BLaER1 treated with 17β-estradiol and CSF1 and Interleukin-3, amounts not matched to agents 10 nM and 100 nM (cell line): ENCODE data around the gene FNTB.
A peak's percentile ranks its signal among the peaks of the same experiment; 100 is the strongest.

Experiments used
- H3K27ac ChIP-seq, 11 experiments: shearing (Covaris generic); formaldehyde crosslinking; 2 replicates each; pipeline ENCODE4 v1.8.1; 2022
- H3K27me3 ChIP-seq, 11 experiments: shearing (Covaris generic); formaldehyde crosslinking; 2 replicates each; pipeline ENCODE4 v1.8.1; 2022
- H3K36me3 ChIP-seq, 11 experiments: shearing (Covaris generic); formaldehyde crosslinking; 2 replicates each; pipeline ENCODE4 v1.8.1; 2022
- H3K4me1 ChIP-seq, 10 experiments: shearing (Covaris generic); formaldehyde crosslinking; 2 replicates each; pipeline ENCODE4 v1.8.1; 2022
- H3K4me2 ChIP-seq, 11 experiments: shearing (Covaris generic); formaldehyde crosslinking; 2 replicates each; pipeline ENCODE4 v1.8.1; 2022
- H3K4me3 ChIP-seq, 10 experiments: shearing (Covaris generic); formaldehyde crosslinking; 2 replicates each; pipeline ENCODE4 v1.8.1; 2022
- H3K9ac ChIP-seq, 11 experiments: shearing (Covaris generic); formaldehyde crosslinking; 2 replicates each; pipeline ENCODE4 v1.8.1; 2022
- H3K9me3 ChIP-seq, 11 experiments: shearing (Covaris generic); formaldehyde crosslinking; replicated peaks in 1 of 11; 2 replicates each; pipeline ENCODE4 v1.8.1; 2022
- H4K20me1 ChIP-seq, 11 experiments: shearing (Covaris generic); formaldehyde crosslinking; 2 replicates each; pipeline ENCODE4 v1.8.1; 2022
- Cebpa-rat ChIP-seq, 11 experiments: shearing (Covaris generic); IDR thresholded peaks; 2 replicates each; pipeline ENCODE4 v1.8.1; 2022

The FNTB gene

DNA sequence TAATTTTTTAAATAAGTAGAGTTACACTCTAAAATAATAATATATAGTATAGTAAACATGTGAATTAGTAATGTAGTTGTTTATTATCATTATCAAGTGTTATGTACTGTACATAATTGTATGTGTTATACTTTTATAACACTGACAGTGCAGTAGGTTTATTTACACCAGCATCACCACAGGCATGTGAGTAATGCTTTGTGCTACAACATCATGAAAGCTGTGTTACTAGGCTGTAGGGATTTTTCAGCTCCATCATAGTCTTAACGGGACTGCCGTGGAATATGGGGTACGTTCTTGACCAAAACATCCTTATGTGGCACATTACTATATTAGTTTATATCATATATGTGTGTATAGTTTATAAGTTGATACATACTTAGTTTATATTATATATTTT is 8.6 kb downstream of the FNTB start:
- H3K27ac ChIP-seq = no peak overlapping the region
- no peak for TF ChIP-seq Cebpa-rat (IDR thresholded peaks at IDR 0.05)
- no peak overlapping the region for H3K9ac ChIP-seq

DNA sequence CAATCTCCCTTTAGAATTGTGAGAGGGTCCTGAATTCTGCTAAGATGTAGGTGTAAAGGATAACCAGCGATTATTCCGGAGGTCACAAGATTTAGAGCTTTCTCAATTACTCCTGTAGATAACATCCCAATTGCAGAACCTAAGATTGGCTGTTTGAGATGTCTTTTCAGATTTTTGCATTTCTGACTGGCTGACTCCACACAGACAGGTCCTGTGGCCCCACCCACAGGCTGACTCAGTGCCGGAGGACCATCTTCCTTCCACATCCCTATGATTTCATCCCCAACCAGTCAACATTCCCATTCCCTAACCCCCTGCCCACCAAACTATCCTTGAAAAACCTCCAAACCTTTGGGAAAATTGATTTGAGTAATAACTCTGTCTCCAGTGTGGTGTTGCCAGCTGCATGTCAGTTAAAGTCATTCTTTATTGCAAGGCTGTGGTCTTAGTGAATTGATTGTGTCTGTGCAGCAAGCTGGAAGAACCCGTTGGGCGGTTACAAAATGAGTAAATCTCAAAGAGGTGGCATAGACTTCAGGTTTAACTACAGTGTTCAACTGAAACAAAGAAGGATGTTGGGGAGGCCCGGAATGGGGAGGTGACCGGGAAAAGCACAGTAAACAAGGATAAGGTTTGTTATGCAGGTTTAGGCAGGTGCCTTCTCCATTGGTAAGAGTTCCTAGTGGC is 10.6 kb downstream of the FNTB start:
- Histone ChIP-seq H3K4me2 (no peak overlapping the region), H4K20me1 (no peaks in the 10 kb centered on the region), H3K9ac (no peak overlapping the region), H3K27ac (no peak overlapping the region), H3K36me3 (peaks cover 0 to 9% (median 0%) of the 10 kb centered on the region in 11 experiments; a peak in 2 of 22 replicates), H3K9me3 (no peaks in the 10 kb centered on the region), H3K27me3 (no peaks in the 10 kb centered on the region), H3K4me1 (peaks cover 0 to 37% (median 21%) of the 10 kb centered on the region in 10 experiments; a peak in 16 of 20 replicates), H3K4me3 (no peak overlapping the region)
- TF ChIP-seq Cebpa-rat (IDR thresholded peaks at IDR 0.05) = no peak

More for the DNA sequence above, 8.6 kb downstream of the FNTB start:
- Histone ChIP-seq H3K27me3 (no peaks in the 10 kb centered on the region), H3K9me3 (no peaks in the 10 kb centered on the region), H3K4me2 (no peak overlapping the region), H3K4me3 (no peak overlapping the region), H4K20me1 (no peaks in the 10 kb centered on the region), H3K36me3 (peaks cover 0 to 9% (median 2%) of the 10 kb centered on the region in 11 experiments; a peak in 3 of 22 replicates), H3K4me1 (peaks cover 5 to 49% (median 30%) of the 10 kb centered on the region in 10 experiments)

DNA sequence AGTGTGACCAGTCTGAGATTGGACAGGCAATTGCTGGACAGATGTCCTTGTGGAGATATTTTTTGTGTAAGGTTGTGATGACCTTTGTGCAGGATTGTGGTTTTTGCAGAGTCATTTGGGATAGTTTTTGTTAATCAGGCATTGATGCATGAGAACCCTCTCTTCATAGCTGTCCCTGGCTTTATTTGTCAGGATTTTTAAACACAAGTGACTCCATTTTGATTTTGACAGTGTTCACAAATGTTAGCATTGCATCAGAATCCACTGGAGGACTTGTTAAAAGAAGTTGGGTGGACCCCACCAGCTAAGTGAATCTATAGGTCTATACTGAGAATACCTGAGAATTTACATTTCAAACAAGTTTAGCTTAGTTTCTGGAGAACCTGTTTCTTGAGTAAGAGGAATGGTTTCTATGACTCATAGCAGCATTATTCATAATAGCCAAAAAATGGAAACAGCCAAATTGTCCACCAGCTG is 11.8 kb downstream of the FNTB start:
- H3K4me1 ChIP-seq = peaks cover 0 to 35% (median 16%) of the 10 kb centered on the region in 10 experiments; a peak in 14 of 20 replicates
- 0 out of 22 replicates have a peak, but pooled peaks cover 0 to 5% (median 0%) of the 10 kb centered on the region in 11 experiments for H3K36me3 ChIP-seq
- H3K27me3 ChIP-seq = no peaks in the 10 kb centered on the region
- H4K20me1 ChIP-seq = no peaks in the 10 kb centered on the region
- no peak overlapping the region for H3K27ac ChIP-seq
- no peak overlapping the region for H3K9ac ChIP-seq
- H3K4me2 ChIP-seq = peak overlapping the region in 2 of 11 experiments; percentile 6 to 7; a peak in 1 of 22 replicates
- no peak overlapping the region for H3K4me3 ChIP-seq
- H3K9me3 ChIP-seq = no peaks in the 10 kb centered on the region
- no peak for TF ChIP-seq Cebpa-rat (IDR thresholded peaks at IDR 0.05)

DNA sequence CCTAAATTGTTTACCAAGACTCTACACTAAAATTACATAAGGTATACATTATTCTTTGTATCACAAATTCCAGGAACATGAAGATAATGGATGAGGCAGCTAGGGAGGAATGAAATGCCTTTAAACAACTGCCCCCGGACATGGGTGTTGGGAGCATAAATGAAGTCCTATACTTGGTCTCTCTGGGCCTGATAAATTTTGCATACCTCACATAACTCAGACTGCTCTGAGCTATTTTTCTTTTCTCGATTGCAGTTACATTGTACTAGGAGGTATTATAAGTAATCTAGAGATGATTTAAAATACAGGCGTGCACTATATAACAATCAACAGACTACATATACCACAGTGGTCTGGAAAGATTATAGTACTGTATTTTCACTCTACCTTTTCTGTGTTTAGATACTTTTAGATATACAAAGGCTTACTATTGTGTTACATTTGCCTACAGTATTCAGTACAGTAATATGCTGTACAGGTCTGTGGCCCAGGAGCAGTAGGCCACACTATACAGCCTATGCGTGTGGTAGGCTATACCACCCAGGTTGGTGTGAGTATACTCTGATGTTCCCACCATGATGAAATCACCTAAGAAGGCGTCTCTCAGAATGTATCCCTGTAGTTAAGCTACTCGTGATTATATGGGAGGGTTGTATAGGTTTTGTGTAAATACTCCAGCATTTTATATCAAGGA is 14.3 kb downstream of the FNTB start:
- no peak for TF ChIP-seq Cebpa-rat (IDR thresholded peaks at IDR 0.05)

DNA sequence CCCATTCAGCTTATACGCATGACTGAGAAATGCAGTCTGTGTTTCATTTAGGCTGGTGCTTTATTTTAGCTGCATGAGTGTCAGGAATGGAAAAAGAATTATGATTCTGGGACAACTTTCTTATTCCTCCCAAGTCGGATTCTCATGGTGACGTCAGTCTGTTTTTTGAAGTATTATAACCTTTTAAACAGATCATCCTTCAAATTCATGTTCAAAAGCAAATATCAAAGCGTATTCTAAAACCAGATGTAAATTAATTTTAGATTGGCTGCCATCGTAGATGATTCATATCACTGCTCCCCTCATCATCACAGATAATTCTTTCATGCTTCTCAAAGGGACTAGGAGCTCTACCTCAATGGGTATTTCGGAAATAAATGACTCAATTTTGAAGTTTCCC is 15.0 kb downstream of the FNTB start:
- H4K20me1 ChIP-seq = no peaks in the 10 kb centered on the region
- no peak for TF ChIP-seq Cebpa-rat (IDR thresholded peaks at IDR 0.05)
- H3K4me2 ChIP-seq = no peak overlapping the region
- H3K4me3 ChIP-seq = no peak overlapping the region
- peaks cover 0 to 26% (median 9%) of the 10 kb centered on the region in 10 experiments; a peak in 11 of 20 replicates for H3K4me1 ChIP-seq
- H3K9me3 ChIP-seq = no peaks in the 10 kb centered on the region
- H3K27me3 ChIP-seq = no peaks in the 10 kb centered on the region
- peaks cover 0 to 27% (median 15%) of the 10 kb centered on the region in 11 experiments; a peak in 13 of 22 replicates for H3K36me3 ChIP-seq
- no peak overlapping the region for H3K9ac ChIP-seq
- no peak overlapping the region for H3K27ac ChIP-seq

More for the DNA sequence above, 14.3 kb downstream of the FNTB start:
- Histone ChIP-seq H4K20me1 (no peaks in the 10 kb centered on the region), H3K36me3 (peaks cover 0 to 20% (median 11%) of the 10 kb centered on the region in 11 experiments; a peak in 13 of 22 replicates), H3K9ac (no peak overlapping the region), H3K4me2 (no peak overlapping the region), H3K27me3 (no peaks in the 10 kb centered on the region), H3K9me3 (no peaks in the 10 kb centered on the region), H3K27ac (no peak overlapping the region), H3K4me1 (peaks cover 0 to 21% (median 7%) of the 10 kb centered on the region in 10 experiments; a peak in 11 of 20 replicates), H3K4me3 (no peak overlapping the region)

DNA sequence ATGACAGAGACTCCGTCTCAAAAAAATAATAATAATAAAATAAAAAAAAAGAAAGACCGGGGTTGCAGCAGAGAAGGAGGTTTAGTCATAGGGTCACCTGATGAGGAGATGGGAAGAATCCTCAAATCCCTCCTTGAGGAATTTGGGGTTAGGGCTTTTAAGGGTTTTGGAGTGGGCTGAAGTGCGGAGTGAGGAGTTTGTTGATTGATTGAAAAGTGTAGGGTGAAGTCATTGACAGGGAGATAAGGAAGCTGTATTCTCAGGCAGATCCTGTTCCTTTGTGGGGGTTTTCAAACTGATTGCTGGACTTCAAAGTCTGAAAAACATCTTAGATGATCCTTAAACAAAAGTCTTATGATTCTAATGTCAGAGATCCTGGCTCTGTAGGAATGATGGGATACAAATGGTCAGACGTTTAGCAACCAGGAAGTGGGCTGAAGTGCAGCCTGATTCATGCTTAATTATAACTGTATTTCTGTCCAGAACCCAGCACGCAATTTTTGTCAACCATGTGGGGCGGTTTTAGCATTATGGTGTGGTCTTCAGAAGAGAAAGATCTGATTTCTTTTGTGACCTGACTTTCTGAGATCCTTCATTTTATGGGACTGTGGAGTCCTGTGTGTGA is 16.0 kb downstream of the FNTB start:
- Histone ChIP-seq H3K4me3 (no peak overlapping the region), H3K27ac (peak overlapping the region in 5 of 11 experiments; percentile 12 to 49 (median 16); a peak in 6 of 22 replicates), H3K4me2 (peak overlapping the region in 4 of 11 experiments; percentile 2 to 23 (median 12); a peak in 5 of 22 replicates), H3K4me1 (peaks cover 0 to 27% (median 9%) of the 10 kb centered on the region in 10 experiments; a peak in 11 of 20 replicates), H3K9ac (no peak overlapping the region), H3K27me3 (no peaks in the 10 kb centered on the region), H3K9me3 (no peaks in the 10 kb centered on the region), H4K20me1 (no peaks in the 10 kb centered on the region), H3K36me3 (peaks cover 0 to 30% (median 16%) of the 10 kb centered on the region in 11 experiments; a peak in 13 of 22 replicates)
- no peak for TF ChIP-seq Cebpa-rat (IDR thresholded peaks at IDR 0.05)

DNA sequence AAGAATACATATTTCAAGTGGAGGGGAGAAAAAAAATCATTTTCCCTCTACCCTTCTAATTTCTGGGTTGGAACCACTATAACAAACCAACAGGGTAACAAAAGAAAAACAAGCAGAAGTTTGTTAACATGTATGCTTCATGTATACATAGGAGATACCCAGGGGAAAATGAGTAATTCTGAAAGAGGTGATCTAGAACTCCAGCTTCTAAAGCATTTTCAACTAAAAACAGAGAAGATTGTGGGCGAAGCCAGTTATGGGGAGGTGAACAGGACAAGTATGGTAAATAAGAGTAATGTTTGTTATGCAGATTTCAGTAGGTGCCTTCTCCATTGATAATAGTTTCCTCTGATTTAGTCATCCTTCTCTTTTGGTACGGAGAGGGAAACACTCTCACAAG is 16.7 kb downstream of the FNTB start:
- no peaks in the 10 kb centered on the region for H3K9me3 ChIP-seq
- no peak overlapping the region for H3K4me3 ChIP-seq
- no peak overlapping the region for H3K9ac ChIP-seq
- no peak for TF ChIP-seq Cebpa-rat (IDR thresholded peaks at IDR 0.05)
- H3K27ac ChIP-seq = peak overlapping the region in 2 of 11 experiments; percentile 16 to 49; a peak in 2 of 22 replicates
- H4K20me1 ChIP-seq = no peaks in the 10 kb centered on the region
- H3K27me3 ChIP-seq = no peaks in the 10 kb centered on the region
- H3K36me3 ChIP-seq = peaks cover under 1 to 35% (median 19%) of the 10 kb centered on the region in 11 experiments; a peak in 16 of 22 replicates
- peaks cover 0 to 26% (median 9%) of the 10 kb centered on the region in 10 experiments; a peak in 11 of 20 replicates for H3K4me1 ChIP-seq
- no peak overlapping the region; a peak in 1 of 22 replicates for H3K4me2 ChIP-seq

DNA sequence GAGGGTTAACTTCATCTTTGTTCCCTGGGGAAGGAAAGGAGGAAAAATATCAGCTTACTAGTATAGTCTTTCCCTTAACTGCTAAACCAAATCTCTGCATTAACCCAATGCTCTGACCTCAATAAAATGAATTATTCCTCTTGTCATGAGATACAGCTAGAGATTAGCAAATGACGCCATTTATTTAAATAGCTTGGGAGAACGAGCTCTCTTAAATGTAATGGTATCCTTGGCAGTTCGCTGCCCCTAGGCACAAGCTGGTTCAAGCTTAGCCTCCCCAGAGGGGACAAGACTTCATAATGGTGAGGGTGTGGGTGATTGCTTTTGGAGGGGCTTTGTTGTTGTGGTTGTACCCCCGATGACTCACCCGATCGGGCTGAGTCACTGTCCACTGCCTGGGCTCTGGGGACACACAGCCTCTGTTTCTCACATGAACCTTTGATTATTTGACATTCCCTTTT is 19.6 kb downstream of the FNTB start:
- Histone ChIP-seq H3K36me3 (peaks cover 17 to 63% (median 44%) of the 10 kb centered on the region in 11 experiments; a peak in 20 of 22 replicates), H3K27ac (no peak overlapping the region), H3K4me3 (no peak overlapping the region), H3K4me1 (peaks cover 0 to 20% (median 9%) of the 10 kb centered on the region in 10 experiments; a peak in 11 of 20 replicates), H3K9me3 (no peaks in the 10 kb centered on the region), H3K27me3 (no peaks in the 10 kb centered on the region), H3K4me2 (peak overlapping the region in 1 of 11 experiments; percentile 4; a peak in 1 of 22 replicates), H4K20me1 (no peaks in the 10 kb centered on the region), H3K9ac (no peak overlapping the region)
- TF ChIP-seq Cebpa-rat (IDR thresholded peaks at IDR 0.05) = no peak
